Stimulated activated naive CD8-positive, alpha-beta T cell treated with anti-CD3 and anti-CD28 coated beads, Interleukin-15, Interleukin-2, amounts not matched to agents 100 ng/mL and 50 ng/mL, for 24 hours (primary cell): Measurements from ENCODE around the gene AQP5.
A peak's percentile ranks its signal among the peaks of the same experiment; 100 is the strongest.

Source experiments
- H3K27ac Mint-ChIP-seq: one replicate; pipeline ENCODE4 v1.8.0; 2021; ENCODE audit warnings: mild to moderate bottlenecking, mixed read lengths
- H3K27me3 Mint-ChIP-seq: one replicate; pipeline ENCODE4 v1.8.0; 2021; ENCODE audit warnings: mixed read lengths
- H3K36me3 Mint-ChIP-seq: one replicate; pipeline ENCODE4 v1.8.0; 2021; ENCODE audit warnings: low read depth, mixed read lengths
- H3K4me1 Mint-ChIP-seq: one replicate; pipeline ENCODE4 v1.8.0; 2021; ENCODE audit warnings: low read depth, mixed read lengths
- H3K4me3 Mint-ChIP-seq: one replicate; pipeline ENCODE4 v1.8.0; 2021; ENCODE audit warnings: mild to moderate bottlenecking, mixed read lengths
- H3K9me3 Mint-ChIP-seq: one replicate; pipeline ENCODE4 v1.8.0; 2021; ENCODE audit warnings: mixed read lengths

The AQP5 gene

GRCh38 chr12:49924628-49925246 lies 36.9 kb upstream of the AQP5 start:
- H3K36me3 Mint-ChIP-seq, result no peaks in the 10 kb centered on the region
- no peaks in the 10 kb centered on the region for H3K4me1 Mint-ChIP-seq
- no peaks in the 10 kb centered on the region for H3K9me3 Mint-ChIP-seq
- H3K4me3 Mint-ChIP-seq, result no peak overlapping the region
- H3K27ac Mint-ChIP-seq, result no peak overlapping the region
- H3K27me3 Mint-ChIP-seq, result no peaks in the 10 kb centered on the region

DNA sequence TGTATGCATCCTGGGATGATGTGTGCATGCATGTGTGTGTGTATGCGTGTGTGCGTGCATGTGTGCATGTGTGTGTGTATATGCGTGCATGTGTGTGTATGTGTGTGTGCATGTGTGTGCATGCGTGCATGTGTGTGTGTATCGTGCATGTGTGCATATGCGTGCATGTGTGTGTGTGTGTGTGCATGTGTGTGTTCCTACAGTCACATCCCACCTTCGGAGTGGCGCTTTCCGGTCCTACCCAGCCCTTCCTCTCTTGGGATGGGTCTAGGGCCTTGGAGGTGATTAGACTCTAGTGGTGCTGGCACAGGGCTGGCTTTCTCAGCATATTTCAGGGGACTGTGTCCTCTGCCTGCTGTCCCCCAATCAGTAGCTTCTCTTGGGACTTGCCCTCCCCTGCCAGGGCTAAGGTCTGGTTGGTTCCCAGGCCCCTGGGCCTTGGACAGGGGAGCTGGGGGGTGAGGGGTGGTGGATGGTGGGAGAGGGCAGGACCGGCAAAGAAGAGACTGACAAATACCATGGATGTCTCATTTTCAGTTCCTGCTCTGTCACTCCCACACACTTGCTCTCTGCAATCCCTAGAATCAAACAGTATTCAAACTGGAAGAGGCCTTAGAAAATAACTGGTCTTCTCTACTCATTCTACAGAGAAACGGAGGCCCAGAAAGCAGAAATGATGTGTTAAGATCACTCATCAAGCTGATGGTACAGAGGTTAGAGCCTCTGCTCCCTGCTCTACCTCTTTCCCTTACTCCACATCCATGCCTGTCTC lies 36.1 kb upstream of the AQP5 start:
- Mint-ChIP-seq H3K9me3 (no peaks in the 10 kb centered on the region), H3K36me3 (no peaks in the 10 kb centered on the region), H3K27ac (no peak overlapping the region), H3K27me3 (no peaks in the 10 kb centered on the region), H3K4me3 (no peak overlapping the region), H3K4me1 (peaks cover 3% of the 10 kb centered on the region)

DNA sequence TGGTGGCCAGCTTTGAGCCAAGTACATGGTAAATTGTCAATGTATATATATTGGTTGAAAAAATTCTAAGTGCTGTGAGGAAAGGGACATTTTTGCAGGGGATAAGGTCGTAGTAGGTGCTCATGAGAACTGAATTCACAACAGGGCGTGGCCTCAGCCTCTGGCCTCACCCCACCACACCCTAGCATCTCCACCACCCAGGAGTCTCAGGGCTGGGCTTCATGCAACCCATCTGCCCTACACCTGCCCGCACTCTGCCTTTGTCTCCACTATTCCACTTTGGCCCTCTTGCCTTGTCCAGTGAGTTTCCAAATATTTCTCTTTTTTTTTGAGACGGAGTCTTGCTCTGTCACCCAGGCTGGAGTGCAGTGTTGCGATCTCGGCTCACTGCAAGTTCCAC lies 33.2 kb upstream of the AQP5 start:
- peaks cover 8% of the 10 kb centered on the region for H3K4me1 Mint-ChIP-seq
- H3K27ac Mint-ChIP-seq, result no peak overlapping the region
- no peaks in the 10 kb centered on the region for H3K9me3 Mint-ChIP-seq
- no peak overlapping the region for H3K4me3 Mint-ChIP-seq
- H3K27me3 Mint-ChIP-seq, result no peaks in the 10 kb centered on the region
- H3K36me3 Mint-ChIP-seq, result no peaks in the 10 kb centered on the region

- peaks cover 8% of the 10 kb centered on the region for H3K4me1 Mint-ChIP-seq
- no peaks in the 10 kb centered on the region for H3K9me3 Mint-ChIP-seq
- H3K27ac Mint-ChIP-seq, result no peak overlapping the region
- H3K36me3 Mint-ChIP-seq, result no peaks in the 10 kb centered on the region
- H3K27me3 Mint-ChIP-seq, result no peaks in the 10 kb centered on the region
- no peak overlapping the region for H3K4me3 Mint-ChIP-seq
Measured at GRCh38 chr12:49929581-49929980, 32.1 kb upstream of the AQP5 start.

- H3K4me3 Mint-ChIP-seq, result no peak overlapping the region
- no peaks in the 10 kb centered on the region for H3K9me3 Mint-ChIP-seq
- peaks cover 8% of the 10 kb centered on the region for H3K4me1 Mint-ChIP-seq
- H3K27me3 Mint-ChIP-seq, result no peaks in the 10 kb centered on the region
- H3K36me3 Mint-ChIP-seq, result no peaks in the 10 kb centered on the region
- H3K27ac Mint-ChIP-seq, result no peak overlapping the region
Measured at GRCh38 chr12:49930515-49931288, 31.0 kb upstream of the AQP5 start.

GRCh38 chr12:49932023-49932422 lies 29.6 kb upstream of the AQP5 start:
- Mint-ChIP-seq H3K4me1 (peaks cover 8% of the 10 kb centered on the region), H3K36me3 (no peaks in the 10 kb centered on the region), H3K4me3 (no peak overlapping the region), H3K27me3 (no peaks in the 10 kb centered on the region), H3K9me3 (no peaks in the 10 kb centered on the region), H3K27ac (no peak overlapping the region)

- no peak overlapping the region for H3K4me3 Mint-ChIP-seq
- H3K27me3 Mint-ChIP-seq, result no peaks in the 10 kb centered on the region
- peaks cover 8% of the 10 kb centered on the region for H3K4me1 Mint-ChIP-seq
- no peaks in the 10 kb centered on the region for H3K36me3 Mint-ChIP-seq
- no peaks in the 10 kb centered on the region for H3K9me3 Mint-ChIP-seq
- H3K27ac Mint-ChIP-seq, result no peak overlapping the region
Measured at GRCh38 chr12:49932533-49933130, 29.0 kb upstream of the AQP5 start.

- no peak overlapping the region for H3K4me3 Mint-ChIP-seq
- no peak overlapping the region for H3K27ac Mint-ChIP-seq
- H3K36me3 Mint-ChIP-seq, result no peaks in the 10 kb centered on the region
- H3K9me3 Mint-ChIP-seq, result no peaks in the 10 kb centered on the region
- H3K4me1 Mint-ChIP-seq, result peaks cover 8% of the 10 kb centered on the region
- no peaks in the 10 kb centered on the region for H3K27me3 Mint-ChIP-seq
Measured at GRCh38 chr12:49933796-49934195, 27.9 kb upstream of the AQP5 start.

- no peaks in the 10 kb centered on the region for H3K36me3 Mint-ChIP-seq
- no peak overlapping the region for H3K27ac Mint-ChIP-seq
- peaks cover 8% of the 10 kb centered on the region for H3K4me1 Mint-ChIP-seq
- H3K27me3 Mint-ChIP-seq, result no peaks in the 10 kb centered on the region
- no peak overlapping the region for H3K4me3 Mint-ChIP-seq
- no peaks in the 10 kb centered on the region for H3K9me3 Mint-ChIP-seq
Measured at GRCh38 chr12:49934505-49934904, 27.2 kb upstream of the AQP5 start.

DNA sequence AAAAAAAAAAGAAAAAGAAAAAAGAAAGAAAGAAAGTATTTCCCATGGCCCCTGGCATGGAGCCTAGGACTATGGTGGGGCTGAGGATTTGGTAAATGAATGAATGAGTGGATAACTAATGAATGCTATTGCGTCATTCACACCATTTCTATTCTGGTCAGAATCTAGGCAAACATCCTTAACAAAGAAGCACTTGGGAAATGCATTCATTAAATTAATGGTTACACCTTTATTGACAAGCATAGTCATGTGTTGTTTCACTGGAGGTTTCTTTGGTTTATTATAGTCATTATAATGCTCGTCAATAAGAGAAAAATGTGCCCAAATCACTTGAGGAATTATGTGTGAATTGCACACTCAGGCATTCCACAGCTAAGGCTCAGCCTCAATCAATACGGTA lies 24.7 kb upstream of the AQP5 start:
- H3K27me3 Mint-ChIP-seq, result no peaks in the 10 kb centered on the region
- H3K27ac Mint-ChIP-seq, result no peak overlapping the region
- no peaks in the 10 kb centered on the region for H3K9me3 Mint-ChIP-seq
- H3K4me1 Mint-ChIP-seq, result no peaks in the 10 kb centered on the region
- no peak overlapping the region for H3K4me3 Mint-ChIP-seq
- H3K36me3 Mint-ChIP-seq, result no peaks in the 10 kb centered on the region

GRCh38 chr12:49937639-49938300 lies 23.9 kb upstream of the AQP5 start:
- H3K36me3 Mint-ChIP-seq, result no peaks in the 10 kb centered on the region
- H3K9me3 Mint-ChIP-seq, result no peaks in the 10 kb centered on the region
- H3K4me3 Mint-ChIP-seq, result no peak overlapping the region
- no peaks in the 10 kb centered on the region for H3K27me3 Mint-ChIP-seq
- H3K27ac Mint-ChIP-seq, result no peak overlapping the region
- H3K4me1 Mint-ChIP-seq, result no peaks in the 10 kb centered on the region

DNA sequence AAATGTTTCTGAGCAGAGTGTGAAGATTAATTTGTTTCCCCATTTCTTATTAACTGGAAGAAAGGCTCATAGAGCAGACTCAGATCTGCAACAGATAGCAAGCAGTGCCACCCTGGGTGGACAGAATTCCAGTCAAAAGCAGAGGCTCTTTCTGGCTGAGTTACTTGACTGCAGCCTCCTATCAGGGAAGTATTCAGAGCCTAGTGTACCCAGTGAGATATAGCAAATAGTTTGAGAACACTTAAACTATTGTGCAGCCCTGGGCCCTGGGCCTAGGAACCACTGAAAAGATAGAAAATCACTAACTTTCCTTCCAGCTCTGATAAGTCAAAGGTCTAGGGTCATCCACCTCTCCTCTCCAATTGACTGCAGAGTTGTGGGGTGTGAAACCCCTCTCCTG lies 22.4 kb upstream of the AQP5 start:
- Mint-ChIP-seq H3K9me3 (no peaks in the 10 kb centered on the region), H3K27me3 (no peaks in the 10 kb centered on the region), H3K4me3 (no peak overlapping the region), H3K4me1 (peaks cover 2% of the 10 kb centered on the region), H3K27ac (no peak overlapping the region), H3K36me3 (no peaks in the 10 kb centered on the region)

GRCh38 chr12:49939707-49940106 lies 22.0 kb upstream of the AQP5 start:
- Mint-ChIP-seq H3K4me1 (peaks cover 6% of the 10 kb centered on the region), H3K4me3 (no peak overlapping the region), H3K27me3 (no peaks in the 10 kb centered on the region), H3K36me3 (no peaks in the 10 kb centered on the region), H3K9me3 (no peaks in the 10 kb centered on the region), H3K27ac (no peak overlapping the region)

GRCh38 chr12:49941556-49942511 lies 19.8 kb upstream of the AQP5 start:
- H3K4me3 Mint-ChIP-seq, result no peak overlapping the region
- peaks cover 27% of the 10 kb centered on the region for H3K4me1 Mint-ChIP-seq
- no peaks in the 10 kb centered on the region for H3K27me3 Mint-ChIP-seq
- peak overlapping the region; percentile 31 for H3K27ac Mint-ChIP-seq
- no peaks in the 10 kb centered on the region for H3K9me3 Mint-ChIP-seq
- H3K36me3 Mint-ChIP-seq, result no peaks in the 10 kb centered on the region
